Stimulated activated CD8-positive, alpha-beta memory T cell treated with anti-CD3 and anti-CD28 coated beads, Interleukin-2, amount 100 ng/mL, for 48 hours (primary cell): ENCODE results near the gene LCK.
"Not testable (repeated sequence)": the region's sequence is repeated elsewhere in the genome, so short reads cannot be mapped to it uniquely, and the experiment has no call there.

Source experiments
- DNase-seq, 2 donors: peaks; one replicate each; pipeline ENCODE4 v3.0.0-alpha.2; 2020; ENCODE audit warnings: low read depth in 2 of 2

The LCK gene

DNA sequence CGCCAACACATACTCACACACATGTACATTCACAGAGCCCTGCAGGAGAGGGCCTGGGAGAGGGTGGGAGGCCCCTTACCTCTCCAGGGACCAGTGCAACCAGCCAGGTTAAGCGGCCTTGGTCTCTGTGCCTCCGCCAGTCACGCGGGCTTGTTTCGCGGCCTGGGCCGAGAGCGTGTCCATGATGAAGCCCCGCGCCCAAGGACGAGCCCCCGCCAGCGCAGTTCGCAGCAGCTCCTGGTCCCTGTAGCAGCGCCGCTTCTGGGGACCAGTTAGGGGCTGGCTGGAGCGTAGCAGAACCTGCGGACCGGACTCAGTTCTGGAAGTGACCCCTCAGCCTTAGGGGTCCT, 11.3 kb upstream of the LCK start:
- no peak for DNase-seq

DNA sequence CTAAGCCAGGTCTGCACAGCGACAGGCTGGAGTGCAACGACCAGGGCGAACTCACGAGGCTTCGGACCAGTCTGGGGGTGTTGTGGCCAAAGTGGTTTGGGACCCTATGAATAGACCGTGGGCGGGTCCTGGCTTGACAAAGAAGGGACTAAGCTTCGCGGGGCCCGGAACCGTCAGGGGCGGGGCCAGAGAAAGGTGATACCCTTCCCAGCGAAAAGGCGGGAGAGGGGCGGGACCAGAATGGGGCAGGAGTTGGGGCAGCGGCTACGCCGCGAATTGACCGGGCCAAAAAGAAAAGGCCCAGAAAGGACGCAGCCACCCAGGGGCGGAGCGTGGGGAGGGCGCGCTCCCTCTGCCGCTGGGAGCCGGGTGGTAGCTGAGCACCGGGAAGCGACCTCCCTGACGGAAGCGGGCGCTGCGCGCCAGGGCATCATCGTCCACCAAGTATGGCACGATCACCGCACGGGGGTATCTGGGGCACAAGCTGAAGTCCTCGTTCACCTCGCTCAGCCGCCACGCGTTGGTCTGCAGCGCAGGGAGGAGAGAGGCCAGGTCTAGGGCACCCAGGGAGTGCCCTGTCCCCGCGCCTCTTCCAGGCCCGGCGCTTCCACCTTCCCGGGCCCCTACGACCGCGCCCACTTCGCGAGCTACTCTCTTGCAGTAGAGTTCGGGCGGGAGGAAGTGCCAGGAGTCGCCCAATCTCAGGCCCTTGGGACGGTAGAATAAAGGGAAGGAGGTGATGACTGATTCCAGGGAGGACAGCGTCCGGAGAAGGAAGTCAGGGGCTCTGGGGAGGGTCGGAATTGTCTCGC, 10.7 kb upstream of the LCK start:
- DNase-seq = peak in 1 of 2 donors; percentile 40

DNA sequence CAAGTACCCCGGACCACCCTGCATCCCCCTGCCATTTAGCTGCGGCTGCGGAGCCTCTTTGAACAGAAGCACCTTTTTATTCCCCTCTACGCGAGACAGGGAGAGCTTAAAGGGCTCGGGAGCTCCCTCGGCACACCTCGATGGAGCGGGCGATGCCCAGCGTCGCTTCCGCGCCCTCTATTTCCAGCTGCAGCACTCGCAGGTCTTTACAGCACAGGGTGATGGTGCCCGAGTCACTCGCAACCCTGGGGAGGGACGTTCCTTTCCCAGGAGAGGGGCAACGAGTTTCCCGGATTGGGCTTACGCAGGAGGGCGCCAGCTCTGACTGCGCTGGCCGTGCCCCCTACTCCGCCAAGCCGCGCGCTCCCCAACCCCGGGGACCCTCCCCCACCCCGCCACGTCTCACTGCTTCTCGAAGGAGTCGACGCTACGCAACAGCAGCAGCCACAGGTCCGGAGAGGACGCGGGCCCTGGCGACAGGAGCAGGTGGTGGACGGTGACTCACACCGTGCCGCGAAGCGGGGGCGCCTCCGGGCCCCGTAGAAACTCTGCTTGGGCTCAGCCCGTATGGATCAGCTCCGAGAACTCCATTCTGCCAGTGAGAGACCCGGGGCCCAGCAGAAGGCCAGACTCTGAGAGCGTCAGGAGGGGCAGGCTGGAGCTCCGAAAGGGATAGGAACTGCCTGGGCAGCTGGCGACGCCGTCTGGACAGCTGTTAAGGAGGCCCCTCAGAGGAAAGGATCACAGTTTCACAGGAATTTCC, 9.9 kb upstream of the LCK start:
- no peak for DNase-seq

DNA sequence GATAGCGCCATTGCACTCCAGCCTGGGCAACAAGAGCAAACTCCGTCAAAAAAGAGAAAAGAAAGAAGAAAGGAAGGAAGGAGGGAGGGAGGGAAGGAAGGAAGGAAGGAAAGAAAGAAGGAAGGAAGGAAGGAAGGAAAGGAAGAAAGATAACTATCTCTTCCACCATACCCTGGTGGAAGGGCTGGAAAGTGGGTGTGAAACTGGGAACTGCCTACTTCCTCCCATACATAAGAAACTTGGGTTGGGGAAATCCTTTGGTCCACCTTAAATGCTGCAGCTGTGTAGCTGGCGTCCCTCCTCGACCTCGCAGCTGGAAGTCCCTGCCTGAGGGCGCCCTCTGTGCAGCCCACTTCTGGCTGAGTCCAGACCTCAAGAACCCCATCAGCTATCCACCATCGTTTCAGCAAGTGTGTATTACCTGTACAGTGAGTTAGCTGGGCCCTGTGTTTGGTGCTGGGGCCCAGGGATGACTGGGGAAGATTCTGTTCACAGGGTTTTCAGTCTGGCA, 8.7 kb upstream of the LCK start:
- DNase-seq = no peak

DNA sequence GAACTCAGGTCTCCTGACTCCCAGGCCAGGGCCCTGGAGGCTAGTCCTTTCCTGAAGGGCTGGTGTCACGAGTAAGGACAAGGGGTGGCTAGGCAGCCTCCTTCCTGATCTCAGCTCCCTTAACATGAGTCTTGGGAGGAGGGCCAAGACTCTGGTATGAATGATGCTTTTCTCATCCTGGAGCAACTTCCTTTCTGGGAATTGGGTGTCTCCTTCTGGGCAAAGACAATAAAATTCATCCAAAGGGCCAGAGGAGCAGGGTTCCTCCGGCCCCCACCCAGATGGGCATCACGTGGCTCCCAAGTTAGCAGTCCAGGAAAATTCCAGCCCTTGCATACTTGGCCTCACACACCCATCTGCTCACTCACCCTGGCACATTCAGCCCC, 4.2 kb upstream of the LCK start, which contains the start of gene FAM167B:
Gene FAM167B (plus strand): TSS at position 335 of the 386 bp plus-strand sequence. CDS start 200 bp downstream, outside the sequence.
- no peak for DNase-seq

DNA sequence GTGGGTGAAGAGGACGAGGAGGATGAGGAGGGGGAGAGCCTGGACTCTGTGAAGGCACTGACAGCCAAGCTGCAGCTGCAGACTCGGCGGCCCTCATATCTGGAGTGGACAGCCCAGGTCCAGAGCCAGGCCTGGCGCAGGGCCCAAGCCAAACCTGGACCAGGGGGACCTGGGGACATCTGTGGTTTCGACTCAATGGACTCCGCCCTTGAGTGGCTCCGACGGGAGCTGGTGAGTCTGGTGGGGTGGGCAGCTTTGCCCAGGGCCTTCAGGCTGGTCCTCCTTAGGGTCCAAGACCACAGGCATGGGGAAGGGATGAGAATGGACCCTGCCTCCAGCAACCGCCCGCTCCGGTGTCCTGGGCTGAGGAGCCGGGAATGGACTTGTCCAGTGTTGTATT, 3.6 kb upstream of the LCK start:
- no peak for DNase-seq

DNA sequence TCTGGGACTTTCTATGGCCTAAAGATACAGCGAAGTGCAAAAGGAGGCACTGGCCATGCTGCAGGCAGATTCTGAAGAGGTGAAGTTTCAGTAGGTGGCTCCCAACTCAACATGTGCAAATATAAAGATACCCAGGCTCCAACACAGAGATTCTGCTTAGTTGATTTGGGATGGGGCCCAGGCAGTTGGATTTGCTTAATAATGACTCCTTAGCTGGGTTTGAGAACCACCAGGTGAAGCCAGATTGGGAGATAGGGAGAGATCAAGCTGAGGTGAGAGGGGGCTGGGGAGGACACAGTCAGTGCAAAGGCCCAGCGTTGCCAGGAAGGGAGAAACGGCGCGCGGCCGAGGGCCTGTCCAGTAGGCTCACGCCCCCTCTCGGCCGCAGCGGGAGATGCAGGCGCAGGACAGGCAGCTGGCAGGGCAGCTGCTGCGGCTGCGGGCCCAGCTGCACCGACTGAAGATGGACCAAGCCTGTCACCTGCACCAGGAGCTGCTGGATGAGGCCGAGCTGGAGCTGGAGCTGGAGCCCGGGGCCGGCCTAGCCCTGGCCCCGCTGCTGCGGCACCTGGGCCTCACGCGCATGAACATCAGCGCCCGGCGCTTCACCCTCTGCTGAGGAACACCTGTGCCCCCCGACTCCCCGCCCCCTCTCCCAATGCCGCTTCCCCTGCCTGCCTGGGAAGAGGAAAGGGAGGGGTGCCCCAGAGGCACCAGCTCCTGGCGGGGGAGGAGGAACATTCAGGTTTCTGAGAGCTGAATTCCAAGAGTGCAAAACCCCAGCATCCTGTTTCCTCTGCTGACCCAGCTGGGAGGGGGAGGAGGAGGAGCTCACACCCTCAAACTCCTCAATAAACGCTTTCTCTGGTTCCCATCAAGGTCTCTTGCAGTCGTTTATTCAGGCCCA, 2.8 kb upstream of the LCK start:
- DNase-seq = peak; percentile 83 to 85

DNA sequence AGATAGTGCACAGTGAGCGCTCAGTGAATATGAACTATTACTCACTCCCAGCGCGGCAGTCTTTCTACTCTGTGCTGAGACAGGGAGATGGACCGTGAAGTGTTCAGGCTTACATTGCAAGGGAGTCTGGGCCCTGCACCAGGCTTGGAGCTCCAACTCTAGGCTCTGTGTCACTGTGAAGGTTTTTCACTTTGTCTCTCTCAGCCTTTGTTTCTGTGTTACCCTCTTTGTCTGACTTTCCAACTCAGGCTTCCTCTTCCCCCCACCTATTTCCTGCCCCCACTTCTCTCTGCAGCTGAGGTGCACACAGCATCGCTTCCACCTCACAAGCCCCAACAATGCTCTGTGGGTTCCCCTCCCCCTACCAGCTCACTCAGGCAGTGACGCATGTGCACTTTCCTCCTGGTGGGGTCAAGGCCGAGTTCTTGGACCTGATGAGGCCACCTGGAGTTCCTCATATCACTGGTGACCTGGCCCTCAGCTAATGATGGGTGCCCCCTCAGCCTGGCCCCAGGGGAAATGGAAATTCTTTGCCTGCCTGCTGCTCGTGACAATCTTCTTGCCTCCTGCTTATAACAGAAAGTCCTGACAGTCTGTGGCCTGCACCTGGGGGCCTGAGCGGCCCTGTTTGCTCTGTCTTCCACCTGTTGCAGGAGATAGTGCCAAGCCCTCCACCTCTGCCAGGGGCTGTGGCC, 1.1 kb upstream of the LCK start:
- peak; percentile 60 to 71 for DNase-seq

DNA sequence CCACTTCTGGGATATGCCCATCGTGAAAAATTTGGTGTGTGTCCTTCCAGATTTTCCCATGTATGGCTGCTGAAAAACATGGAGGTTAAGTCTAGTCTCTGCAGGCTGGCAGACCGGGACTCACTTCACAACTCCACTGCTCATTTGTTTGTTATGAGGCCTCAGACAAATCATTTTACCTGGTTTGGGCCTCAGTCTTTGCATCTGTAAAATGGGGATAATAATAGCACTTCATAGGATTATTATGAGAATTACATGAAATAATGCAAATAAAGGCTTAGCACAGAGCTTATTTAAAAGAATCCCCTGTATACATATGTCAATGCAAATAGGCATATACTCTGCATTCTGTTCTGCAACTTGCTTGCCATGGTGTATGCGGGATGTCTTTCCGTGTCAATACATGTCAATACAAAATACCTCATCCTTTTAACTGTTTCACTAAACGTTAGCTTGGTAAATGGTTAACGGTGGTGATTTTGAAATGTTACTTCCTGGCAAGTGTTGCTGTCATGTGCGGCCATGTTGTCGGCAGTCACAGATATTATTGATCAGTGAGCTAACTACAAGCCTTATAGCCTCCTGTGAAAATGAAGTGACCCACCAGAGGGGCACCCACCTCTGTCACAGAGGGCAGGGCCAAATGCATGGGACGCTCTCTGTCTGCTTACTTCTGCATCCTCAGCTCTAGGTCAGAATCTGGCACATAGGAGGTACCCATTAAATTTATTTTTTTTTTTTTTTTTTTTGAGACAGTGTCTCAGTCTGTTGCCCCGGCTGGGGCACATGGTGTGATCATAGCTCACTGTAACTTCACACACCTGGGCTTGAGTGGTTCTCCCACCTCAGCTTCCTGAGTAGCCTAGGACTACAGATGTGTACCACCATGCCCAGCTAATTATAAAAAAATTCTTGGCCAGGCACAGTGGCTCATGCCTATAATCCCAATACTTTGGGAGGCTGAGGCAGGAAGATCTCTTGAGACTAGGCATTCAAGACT, 4.3 kb downstream of the LCK start:
- DNase-seq = no peak

DNA sequence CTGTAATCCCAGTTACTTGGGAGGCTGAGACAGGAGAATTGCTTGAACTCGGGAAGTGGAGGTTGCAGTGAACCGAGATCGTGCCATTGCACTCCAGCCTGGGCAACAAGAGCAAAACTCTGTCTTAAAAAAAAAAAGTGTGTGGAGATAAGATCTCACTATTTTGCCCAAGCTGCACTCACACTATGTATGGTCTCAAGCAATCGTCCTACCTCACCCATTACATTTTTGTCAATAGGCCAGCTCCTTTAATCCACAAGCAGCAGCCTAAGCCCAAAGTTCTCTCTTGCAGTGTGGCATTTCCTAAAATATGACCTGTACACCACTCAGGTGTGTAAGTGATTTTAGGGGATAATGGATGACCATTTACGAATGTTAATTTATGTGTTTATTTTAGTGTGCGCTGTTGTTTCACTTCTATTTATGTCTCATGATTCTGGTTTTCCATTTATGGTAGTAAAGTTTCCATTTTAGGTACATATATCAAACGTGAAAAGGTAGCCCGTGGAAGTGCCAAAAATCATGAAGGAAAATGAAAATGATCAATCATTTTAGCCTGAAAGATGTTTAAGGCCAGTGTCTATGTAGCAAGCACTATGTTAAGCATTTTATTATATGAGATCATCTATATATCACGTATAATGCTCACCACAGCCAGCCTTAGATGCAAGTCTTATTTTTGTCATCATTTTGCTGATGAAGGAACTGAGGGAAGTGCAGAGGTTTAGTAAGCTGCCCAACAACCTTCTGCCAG, 5.6 kb downstream of the LCK start:
- DNase-seq = no peak

DNA sequence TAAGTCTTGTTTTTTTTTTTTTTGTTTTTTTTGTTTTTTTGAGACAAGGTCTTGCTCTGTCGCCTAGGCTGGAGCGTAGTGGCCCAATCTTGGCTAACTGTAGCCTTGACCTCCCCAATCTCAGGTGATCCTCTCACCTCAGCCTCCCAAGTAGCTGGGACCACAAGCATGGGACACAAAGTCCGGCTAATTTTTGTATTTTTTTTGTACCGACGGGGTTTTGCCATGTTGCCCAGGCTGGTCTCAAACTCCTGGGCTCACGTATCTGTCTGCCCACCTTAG, 6.1 kb downstream of the LCK start:
- DNase-seq = no peak

DNA sequence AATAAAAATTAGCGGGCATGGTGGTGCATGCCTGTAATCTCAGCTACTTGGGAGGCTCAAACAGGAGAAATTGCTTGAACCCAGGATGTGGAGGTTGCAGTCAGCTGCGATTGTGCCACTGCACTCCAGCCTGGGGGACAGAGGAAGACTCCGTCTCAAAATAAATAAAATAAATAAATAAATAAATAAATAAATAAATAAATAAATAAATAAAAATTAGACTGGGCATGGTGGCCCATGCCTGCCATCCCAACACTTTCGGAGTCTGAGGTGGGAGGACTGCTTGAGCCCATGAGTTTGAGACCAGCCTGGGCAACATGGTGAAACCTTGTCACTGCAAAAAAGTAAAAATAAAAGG, 12.2 kb downstream of the LCK start:
- DNase-seq = not testable (repeated sequence)

DNA sequence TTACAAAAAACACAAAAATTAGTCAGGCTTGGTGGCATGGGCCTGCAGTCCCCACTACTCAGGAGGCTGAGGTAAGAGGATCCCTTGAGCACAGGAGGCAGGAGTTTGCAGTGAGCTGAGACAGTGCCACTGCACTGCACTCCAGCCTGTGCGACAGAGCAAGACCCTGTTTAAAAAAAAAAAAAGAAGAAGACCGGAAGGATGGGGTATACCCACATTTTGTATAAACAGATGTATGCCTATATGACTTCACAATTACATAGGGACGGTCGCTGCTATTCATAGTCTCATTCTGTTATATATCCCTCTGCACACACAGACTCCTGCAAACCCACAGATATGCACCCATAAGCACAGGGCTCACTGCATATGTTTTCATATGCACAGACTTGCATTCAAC, 12.7 kb downstream of the LCK start:
- no peak for DNase-seq

DNA sequence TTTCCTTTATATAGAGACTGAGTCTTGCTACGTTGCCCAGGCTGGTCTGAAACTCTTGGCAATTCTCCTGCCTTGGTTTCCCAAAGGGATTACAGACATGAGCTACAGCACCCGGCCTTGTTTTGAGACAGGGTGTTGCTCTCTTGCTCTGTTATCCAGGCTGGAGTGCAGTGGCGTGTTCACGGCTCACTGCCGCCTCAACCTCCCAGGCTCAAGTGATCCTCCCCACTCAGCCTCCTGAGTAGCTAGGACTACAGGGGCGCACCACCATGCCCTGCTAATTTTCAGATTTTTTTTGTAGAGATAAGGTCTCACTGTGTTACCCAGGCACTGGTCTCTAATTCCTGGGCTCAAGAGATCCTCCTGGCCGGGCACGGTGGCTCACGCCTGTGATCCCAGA, 14.8 kb downstream of the LCK start:
- DNase-seq = no peak

DNA sequence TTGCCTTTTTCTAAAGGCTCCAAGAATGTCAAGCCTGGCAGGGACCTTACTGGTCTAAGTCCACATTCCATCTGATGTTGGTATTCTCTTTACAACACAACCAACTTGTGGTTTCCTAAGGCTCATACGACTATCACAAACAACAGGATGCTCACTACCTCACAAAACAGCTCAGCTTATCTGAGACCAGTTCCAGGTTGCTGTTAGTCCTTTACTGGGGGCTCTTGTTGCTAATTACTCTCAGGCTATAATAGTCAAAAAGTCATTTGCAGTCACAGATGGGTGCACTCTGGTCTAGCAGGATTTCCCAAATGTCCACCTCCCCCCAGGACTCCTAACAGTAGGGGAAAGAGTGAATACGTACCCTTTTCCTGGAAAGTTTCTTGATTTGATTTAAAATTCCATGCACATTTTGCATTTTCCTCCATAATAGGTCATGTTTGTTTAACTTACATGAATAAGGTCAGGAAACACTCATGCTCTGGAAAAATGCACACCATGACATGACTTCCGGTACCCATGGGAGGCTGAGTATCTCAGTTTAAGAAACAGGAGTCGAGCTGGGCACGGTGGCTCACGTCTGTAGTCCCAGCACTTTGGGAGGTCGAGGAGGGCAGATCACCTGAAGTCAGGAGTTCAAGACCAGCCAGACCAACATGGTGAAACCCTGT, 16.0 kb downstream of the LCK start:
- DNase-seq = no peak

DNA sequence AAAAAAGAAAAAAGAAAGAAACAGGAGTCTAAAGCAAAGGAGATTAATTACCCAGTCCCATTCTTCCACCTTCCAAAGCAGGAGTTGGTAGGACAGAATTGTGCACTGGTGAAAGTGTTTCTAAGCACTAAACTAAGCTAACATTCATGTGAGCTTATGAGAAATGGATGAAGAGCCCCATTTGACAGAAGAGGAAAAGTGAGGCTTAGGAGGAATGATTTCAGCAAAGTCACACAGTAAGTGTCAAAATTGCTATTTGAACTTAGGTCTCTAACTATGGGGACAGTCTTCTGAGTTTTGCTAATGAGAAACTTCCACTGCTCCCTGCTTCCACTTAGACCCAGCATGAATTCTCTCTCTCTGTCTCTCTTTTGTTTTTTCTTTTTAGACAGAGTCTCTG, 18.7 kb downstream of the LCK start:
- no peak for DNase-seq

DNA sequence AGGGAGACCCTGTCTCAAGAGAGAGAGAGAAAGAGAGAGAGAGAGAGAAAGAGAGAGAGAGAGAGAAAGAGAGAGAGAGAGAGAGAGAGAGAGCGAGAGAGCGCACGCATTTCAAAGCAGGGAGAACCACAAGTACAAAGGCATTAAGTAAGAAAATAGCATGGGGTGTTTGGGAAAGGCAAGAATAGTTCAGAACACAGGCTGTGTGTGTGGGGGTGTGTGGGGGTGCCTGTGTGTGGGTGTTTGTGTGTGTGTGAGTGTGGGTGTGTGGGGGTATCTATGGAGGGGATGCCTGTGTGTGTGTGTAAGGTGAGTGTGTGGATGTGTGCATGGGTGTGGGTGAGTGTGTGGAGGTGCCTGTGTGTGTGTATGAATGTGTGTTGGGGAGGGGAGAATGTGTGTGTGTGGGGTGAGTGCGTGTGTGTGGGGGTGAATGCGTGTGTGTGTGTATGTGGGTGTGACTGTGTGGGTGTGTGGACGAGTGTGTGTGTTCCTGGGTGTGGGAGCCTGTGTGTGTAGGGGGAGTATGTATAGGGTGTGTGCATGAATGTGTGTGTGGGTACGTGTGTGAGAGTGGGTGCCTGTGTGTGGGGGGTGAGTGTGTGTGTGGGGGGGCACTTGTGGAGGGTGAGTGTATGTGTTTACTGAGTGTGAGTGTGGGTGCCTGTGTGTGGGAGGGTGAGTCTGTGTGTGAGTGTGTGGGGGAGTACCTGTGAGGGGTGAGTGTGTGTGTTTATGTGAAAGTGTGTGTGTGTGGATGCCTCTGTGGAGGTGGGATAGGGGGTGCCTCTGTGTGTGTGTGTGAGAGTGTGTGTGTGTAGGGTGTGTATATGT, 21.7 kb downstream of the LCK start:
- DNase-seq = no peak
